Osteoblast (primary cell): ENCODE results near the gene FTL. TPM values are rescaled to one million over a fixed set of nuclear protein-coding genes. Genes with fewer than 3 reads are reported as not detected.
A peak's percentile ranks its signal among the peaks of the same experiment; 100 is the strongest.

Experiments
- DNase-seq: peaks from one replicate; pipeline ENCODE4 v3.0.0; 2011; ENCODE audit warnings: low spot score, mixed read lengths; ENCODE audit not compliant: insufficient read length; ENCODE audit errors: missing footprints
- H2AFZ ChIP-seq: 2 replicates; pipeline ENCODE4 v1.6.0; 2011; ENCODE audit warnings: mild to moderate bottlenecking, low read length
- H3K27ac ChIP-seq: 2 replicates; pipeline ENCODE4 v1.5.1; 2011; ENCODE audit warnings: mild to moderate bottlenecking, low read depth, low read length, moderate library complexity
- H3K27me3 ChIP-seq: 2 replicates; pipeline ENCODE4 v1.6.0; 2012; ENCODE audit warnings: mild to moderate bottlenecking, control low read depth, inconsistent platforms, low read length, moderate library complexity; ENCODE audit not compliant: insufficient read depth
- H3K36me3 ChIP-seq: 2 replicates; pipeline ENCODE4 v1.5.1; 2011; ENCODE audit warnings: mild to moderate bottlenecking, low read length, control low read depth, moderate library complexity; ENCODE audit not compliant: insufficient read depth
- H3K4me1 ChIP-seq: 2 replicates; pipeline ENCODE4 v1.5.1; 2011; ENCODE audit warnings: mild to moderate bottlenecking, low read length, control low read depth, moderate library complexity; ENCODE audit not compliant: insufficient read depth
- H3K4me2 ChIP-seq: 2 replicates; pipeline ENCODE4 v1.6.0; 2011; ENCODE audit warnings: mild to moderate bottlenecking, low read length; ENCODE audit not compliant: insufficient read depth
- H3K4me3 ChIP-seq: fragments of 200-600 bp; sonication (generic); 3 replicates; pipeline ENCODE4 v1.5.1; 2012; ENCODE audit warnings: mild to moderate bottlenecking, low read length, inconsistent platforms; ENCODE audit not compliant: insufficient read depth
- H3K79me2 ChIP-seq: 2 replicates; pipeline ENCODE4 v1.6.0; 2012; ENCODE audit warnings: mild to moderate bottlenecking, low read length, control low read depth, inconsistent platforms; ENCODE audit not compliant: insufficient read depth
- H3K9me3 ChIP-seq: 2 replicates; pipeline ENCODE4 v1.5.1; 2011; ENCODE audit warnings: low read depth, low read length, control low read depth
- H4K20me1 ChIP-seq: 2 replicates; pipeline ENCODE4 v1.6.0; 2012; ENCODE audit warnings: mild to moderate bottlenecking, low read length, control low read depth; ENCODE audit not compliant: insufficient read depth
- total RNA-seq: library from RNA; depleted of rRNA; stranded (reverse); fragments of >200 nt; gene quantifications from 2 replicates; pipeline ENCODE4 v1.2.3, GENCODE V29; 2012
- TF ChIP-seq, protein P1 (sequence below): IDR thresholded peaks from 2 replicates; pipeline ENCODE4 v1.5.1; 2011; ENCODE audit warnings: mild to moderate bottlenecking, low read depth, low read length, moderate library complexity; ENCODE audit errors: extremely low read depth

The FTL gene
- total RNA-seq, 1 donor: 4,197 TPM

DNA sequence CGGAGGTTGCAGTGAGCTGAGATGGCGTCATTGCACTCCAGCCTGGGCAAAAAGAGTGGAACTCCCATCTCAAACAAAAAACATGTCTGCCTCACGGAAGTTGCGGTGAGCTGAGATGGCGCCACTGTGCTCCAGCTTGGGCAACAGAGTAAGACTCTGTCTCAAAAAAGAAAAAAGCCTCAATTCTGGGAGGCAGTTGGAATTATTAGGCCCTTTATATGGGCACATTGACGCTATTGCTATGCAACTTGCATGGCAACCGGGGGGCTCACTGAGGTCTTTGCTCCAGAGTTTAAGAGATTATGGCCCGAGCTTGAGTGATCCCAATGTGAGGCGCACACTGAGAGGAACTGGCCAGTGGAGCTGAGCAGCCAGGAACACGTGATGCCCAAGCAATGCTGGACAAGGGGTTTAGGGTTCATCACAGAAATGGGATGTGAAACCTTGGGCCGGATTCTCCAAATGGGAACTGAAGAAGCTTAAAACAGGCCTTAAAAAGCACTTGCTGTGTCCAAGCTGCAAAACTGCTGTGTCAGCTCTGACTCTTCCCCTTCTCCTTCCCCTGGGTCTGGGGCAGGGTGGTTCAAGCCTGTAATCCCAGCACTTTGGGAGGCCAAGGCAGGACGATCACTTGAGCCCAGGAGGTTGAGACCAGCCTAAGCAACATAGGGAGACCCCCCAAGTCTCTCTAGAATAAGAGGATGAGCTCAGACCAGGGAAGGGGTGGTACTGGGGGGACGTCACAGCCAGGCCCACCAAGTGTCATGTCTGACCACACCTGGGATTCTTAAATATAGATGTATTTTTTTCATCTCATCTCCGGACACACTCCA is 2.5 kb downstream of the FTL start:
- Histone ChIP-seq H3K27ac (peak overlapping the region; percentile 36), H3K36me3 (peaks cover 24% of the 10 kb centered on the region), H3K4me1 (peaks cover 36% of the 10 kb centered on the region), H4K20me1 (peaks cover 29% of the 10 kb centered on the region), H3K4me3 (peak overlapping the region; percentile 88), H2AFZ (no peak overlapping the region), H3K4me2 (peak overlapping the region; percentile 87), H3K9me3 (no peaks in the 10 kb centered on the region), H3K79me2 (peaks cover 19% of the 10 kb centered on the region), H3K27me3 (no peaks in the 10 kb centered on the region)
- DNase-seq: peak; percentile 61
- TF ChIP-seq, protein P1, sequence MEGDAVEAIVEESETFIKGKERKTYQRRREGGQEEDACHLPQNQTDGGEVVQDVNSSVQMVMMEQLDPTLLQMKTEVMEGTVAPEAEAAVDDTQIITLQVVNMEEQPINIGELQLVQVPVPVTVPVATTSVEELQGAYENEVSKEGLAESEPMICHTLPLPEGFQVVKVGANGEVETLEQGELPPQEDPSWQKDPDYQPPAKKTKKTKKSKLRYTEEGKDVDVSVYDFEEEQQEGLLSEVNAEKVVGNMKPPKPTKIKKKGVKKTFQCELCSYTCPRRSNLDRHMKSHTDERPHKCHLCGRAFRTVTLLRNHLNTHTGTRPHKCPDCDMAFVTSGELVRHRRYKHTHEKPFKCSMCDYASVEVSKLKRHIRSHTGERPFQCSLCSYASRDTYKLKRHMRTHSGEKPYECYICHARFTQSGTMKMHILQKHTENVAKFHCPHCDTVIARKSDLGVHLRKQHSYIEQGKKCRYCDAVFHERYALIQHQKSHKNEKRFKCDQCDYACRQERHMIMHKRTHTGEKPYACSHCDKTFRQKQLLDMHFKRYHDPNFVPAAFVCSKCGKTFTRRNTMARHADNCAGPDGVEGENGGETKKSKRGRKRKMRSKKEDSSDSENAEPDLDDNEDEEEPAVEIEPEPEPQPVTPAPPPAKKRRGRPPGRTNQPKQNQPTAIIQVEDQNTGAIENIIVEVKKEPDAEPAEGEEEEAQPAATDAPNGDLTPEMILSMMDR: no peak

DNA sequence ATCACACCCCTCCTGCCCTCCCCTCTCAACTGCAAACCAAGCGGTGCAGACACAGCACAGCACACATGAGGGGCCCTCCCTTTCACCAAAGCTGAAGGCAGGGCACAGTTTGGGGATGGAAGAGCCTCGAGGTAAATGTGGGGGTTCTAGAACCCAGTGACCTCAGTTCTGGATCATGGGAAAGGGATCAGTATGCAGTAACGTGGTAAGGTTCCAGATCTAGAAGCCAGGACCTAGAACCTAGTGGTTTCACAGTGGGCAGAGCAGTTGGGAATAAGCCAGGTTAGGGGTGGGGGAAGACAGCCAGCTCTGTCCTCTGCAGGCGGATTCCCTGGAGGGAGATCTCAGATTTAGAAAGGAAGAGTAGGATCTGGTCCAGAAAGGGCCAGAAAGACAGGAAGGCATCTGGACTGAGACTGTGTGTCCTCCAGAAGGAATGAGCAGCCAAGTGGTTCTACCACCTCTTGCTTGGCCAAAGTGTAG is 3.1 kb downstream of the FTL start:
- H3K36me3 ChIP-seq: peaks cover 24% of the 10 kb centered on the region
- H3K4me3 ChIP-seq: no peak overlapping the region
- no peak overlapping the region for H3K4me2 ChIP-seq
- H3K27ac ChIP-seq: peak overlapping the region; percentile 36
- peak; percentile 41 for DNase-seq
- H3K4me1 ChIP-seq: peaks cover 35% of the 10 kb centered on the region
- H3K79me2 ChIP-seq: peaks cover 19% of the 10 kb centered on the region
- no peak overlapping the region for H2AFZ ChIP-seq
- H3K27me3 ChIP-seq: no peaks in the 10 kb centered on the region
- TF ChIP-seq, protein P1: no peak
- no peaks in the 10 kb centered on the region for H3K9me3 ChIP-seq
- H4K20me1 ChIP-seq: peaks cover 29% of the 10 kb centered on the region

DNA sequence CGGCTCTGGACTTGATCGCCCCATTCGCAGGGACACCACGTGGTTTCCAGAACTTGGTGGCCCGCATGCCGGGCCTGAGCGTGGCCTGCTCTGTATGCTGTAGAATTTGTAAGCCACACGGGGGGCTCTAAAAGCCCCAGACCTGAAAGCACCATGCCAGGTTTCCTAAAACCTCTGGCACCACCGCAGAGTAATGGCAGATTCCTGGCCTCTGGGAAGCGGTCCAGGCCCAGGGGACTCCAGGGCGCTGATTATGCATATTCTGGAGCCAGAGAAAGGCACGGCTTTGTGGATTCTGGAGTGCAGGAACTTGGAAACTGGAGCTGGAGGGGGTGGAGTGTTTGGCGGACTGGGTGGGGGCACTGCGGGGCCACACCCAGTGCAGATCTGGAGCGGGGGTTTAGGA is 3.7 kb downstream of the FTL start:
- peak; percentile 46 for DNase-seq
- Histone ChIP-seq H3K4me3 (no peak overlapping the region), H3K79me2 (peaks cover 19% of the 10 kb centered on the region), H4K20me1 (peaks cover 29% of the 10 kb centered on the region), H3K36me3 (peaks cover 26% of the 10 kb centered on the region), H2AFZ (no peak overlapping the region), H3K9me3 (no peaks in the 10 kb centered on the region), H3K27me3 (no peaks in the 10 kb centered on the region), H3K4me2 (no peak overlapping the region), H3K27ac (no peak overlapping the region), H3K4me1 (peaks cover 29% of the 10 kb centered on the region)
- TF ChIP-seq, protein P1: no peak
